Left kidney (tissue), 2 donors: ENCODE data around the gene NDUFV3. TPM values are rescaled to one million over a fixed set of nuclear protein-coding genes. Genes with fewer than 3 reads are reported as not detected.
"Not testable (repeated sequence)": the region's sequence is repeated elsewhere in the genome, so short reads cannot be mapped to it uniquely, and the experiment has no call there.

ENCODE experiments used
- DNase-seq: peaks from one replicate; pipeline ENCODE4 v3.0.0-alpha.2; 2013
- polyA plus RNA-seq: library from polyadenylated mRNA; unstranded; fragments of 120-200 nt; gene quantifications from one replicate; pipeline ENCODE4 v1.2.1, GENCODE V29; 2013; ENCODE audit not compliant: insufficient read length

NDUFV3 gene
- polyA plus RNA-seq, 1 donor: 44.1 TPM

DNA sequence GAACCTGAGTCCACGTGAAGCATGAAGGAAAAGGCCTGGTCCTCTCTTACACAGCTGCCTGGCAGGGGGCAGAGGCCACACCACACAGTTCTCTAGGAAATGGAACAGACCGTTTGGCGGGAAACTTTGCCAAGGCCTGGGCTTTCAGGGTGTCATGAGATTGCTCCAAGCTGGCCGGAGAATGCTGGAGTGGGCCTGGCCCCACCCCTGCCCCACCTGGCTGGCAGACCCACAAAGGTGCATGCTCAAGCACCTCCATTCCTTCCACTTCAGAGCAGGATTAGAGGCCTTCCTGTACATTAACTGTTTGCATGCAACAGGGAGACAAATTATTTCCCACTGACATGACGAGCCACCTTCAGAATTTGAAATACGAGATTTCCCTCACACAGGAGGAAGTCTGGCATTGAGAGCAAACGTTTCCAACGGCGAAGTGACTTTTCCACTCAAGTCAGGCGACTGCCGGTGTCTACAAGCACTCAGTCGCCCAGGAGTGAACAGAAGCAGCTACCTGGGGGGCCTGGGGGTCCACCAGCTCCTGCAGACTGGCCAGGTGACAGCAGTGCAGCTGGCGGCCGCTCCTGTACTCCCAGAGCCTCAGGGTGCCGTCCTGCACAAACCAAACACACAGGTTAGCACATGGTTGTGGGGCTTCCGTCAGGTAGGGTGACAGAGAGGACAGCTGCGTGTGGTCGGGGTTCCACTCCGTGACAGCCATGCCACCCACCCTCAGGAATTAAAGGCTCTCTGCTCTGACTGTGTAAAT lies 37.8 kb upstream of the NDUFV3 start:
- DNase-seq: no peak

- no peak for DNase-seq
Measured at GRCh38 chr21:42855937-42856335, 37.2 kb upstream of the NDUFV3 start.

DNA sequence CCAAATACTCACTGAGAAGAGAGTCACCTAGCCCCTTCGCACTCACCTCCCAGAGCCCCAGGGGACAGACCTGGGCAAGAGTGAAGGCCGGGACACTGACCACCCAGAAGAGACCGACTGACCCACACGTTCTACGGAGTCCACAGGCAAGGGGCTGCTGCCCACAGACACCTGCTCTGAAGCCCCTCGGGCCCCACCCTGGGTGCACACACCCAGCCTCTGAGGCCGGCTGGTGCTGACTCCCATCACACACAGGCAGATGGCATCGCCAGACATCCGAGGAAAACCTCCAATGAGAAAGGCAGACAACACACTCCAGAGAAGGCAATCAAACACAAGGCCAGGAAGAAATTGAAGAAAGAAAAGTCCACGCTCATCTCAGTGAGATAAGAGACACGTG lies 35.9 kb upstream of the NDUFV3 start:
- no peak for DNase-seq

DNA sequence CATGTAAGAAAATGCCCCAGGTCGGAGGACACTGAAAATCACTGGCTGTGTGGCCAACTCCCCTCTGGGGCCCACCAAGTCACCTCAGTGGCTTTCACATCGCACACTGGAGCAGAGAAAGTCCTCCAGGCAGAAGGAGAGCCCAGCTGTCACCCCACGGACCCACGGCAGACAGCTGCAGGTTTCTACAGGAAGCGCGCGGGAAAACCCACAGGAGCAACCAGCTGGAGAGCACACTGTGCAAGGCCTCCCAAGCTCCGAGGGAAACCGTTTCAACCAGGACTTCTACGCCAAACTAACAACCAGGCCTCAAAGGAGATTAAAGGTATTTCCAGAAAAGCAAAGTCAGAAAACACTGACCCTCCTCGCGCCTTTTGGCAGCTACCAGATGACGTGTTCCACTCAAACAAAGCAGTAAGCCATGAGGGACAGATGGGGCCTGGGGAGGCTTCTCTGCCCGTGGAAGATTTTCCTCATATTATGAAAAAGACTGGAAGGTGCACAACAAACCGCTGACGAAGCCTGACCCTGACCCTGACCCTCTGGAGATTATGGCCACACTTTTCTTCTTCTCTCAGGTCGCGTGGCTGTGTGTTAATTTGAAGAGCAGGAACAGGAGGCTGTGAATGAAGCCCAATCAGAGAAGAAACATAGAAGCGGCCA lies 34.8 kb upstream of the NDUFV3 start:
- DNase-seq: no peak

DNA sequence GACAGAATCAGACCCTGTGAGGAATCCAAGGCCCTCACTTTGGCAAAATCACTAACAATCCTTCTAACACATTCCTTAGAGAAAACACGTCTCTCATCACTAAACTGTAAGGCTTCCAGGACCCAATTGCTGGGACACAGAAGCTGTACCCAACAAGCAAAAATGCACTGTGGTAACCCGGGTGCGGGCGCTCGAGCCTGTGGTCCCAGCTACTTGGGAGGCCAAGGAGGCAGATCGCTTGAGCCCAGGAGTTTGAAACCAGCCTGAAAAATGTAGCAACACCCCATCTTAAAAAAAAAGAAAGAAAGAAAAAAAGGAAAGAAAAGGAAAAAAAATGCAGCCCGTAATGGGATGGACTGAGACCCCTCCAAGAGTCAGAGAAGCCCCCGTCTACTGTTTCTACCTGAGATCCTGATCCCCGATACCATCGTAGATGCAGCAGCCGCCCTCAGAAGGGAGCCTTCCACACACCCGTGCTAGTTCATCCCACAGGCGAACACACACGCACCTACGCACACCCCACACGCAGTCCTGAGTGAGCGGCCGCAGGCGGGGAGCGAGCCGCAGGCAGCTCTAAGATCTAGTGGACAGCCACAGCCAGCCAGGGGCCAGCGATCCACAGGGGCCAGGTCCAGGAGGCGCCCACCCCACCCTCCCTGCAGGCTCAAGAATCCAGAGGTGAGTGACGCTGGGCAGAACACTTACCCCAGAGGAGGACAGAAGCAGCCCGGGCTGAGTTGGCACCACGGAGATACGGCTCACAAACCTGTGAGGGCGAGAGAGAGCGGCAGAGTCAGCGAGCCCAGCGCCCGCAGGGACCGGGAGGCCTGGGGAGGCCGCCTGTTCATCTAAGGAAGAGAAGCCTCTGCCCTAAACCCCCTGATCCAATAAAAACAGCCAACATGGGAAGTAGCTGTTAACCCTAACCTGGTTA lies 33.9 kb upstream of the NDUFV3 start:
- DNase-seq: no peak

- DNase-seq: no peak
Measured at GRCh38 chr21:42859891-42860230, 33.2 kb upstream of the NDUFV3 start.

GRCh38 chr21:42860345-42860744 lies 32.8 kb upstream of the NDUFV3 start:
- DNase-seq: no peak

- DNase-seq: no peak
Measured at GRCh38 chr21:42861311-42861847, 31.7 kb upstream of the NDUFV3 start.

DNA sequence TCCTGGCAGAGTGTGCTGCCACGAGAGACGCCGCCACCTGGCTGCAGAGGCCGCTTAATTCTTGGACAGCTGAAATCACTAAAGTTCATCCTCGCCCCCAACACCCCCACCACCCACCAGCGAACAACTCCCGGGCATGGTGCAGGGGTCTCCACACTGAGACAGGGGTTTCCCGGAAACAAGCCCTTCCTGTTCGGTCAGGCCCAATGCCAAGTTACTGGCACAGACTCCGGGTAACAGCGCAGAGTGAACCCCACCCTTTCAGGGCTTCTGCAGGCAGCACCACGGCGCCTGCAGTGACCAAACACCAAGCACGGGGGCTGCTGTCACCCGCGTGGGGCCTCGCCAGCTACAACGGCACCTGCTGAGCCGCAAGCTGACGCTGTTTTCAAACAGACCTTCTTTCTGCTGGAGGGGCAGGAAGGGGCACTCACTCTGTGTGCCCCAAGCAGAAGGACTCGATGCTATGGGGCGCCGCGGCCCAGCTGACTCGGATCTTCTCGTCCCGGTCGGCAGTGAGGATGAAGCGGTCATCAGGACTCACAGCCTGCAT lies 31.2 kb upstream of the NDUFV3 start:
- DNase-seq: no peak

GRCh38 chr21:42862774-42863503 lies 30.2 kb upstream of the NDUFV3 start:
- no peak for DNase-seq

DNA sequence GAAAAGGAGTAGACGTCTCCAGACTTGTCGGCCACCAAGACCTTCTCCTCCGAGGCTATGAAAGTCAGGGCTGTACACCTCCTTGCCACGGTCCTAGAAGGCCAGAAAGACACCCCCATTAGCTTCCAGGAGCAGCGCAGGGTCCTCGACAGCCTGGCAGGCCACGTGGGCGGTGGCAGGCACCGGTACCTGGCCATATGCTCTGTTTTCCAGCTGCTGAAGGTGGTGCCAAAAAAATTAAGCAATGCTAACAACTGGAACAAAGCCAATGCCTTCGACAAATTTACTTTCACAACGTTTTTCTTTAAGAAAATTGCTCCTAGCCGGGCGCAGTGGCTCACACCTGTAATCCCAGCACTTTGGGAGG lies 29.6 kb upstream of the NDUFV3 start:
- DNase-seq: no peak

DNA sequence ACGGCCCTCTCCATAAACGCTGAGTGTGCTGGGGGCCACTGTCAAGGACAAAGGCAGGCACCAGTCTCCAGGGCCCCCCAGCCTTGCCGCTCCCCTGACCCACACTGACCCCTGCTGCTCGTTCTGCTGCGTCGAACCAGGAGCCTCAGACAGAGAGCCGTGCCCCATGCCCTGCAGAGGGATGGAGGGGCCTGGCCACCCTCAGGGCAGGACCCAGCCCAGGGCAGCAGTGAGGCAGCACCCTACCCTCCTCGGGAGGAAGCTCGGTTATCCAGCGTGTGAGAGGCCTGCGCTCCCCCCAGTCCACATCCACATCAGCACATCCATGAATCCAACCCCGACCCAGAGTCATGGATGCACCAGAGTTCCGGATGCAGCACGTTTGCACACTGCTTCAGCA lies 28.8 kb upstream of the NDUFV3 start:
- no peak for DNase-seq

DNA sequence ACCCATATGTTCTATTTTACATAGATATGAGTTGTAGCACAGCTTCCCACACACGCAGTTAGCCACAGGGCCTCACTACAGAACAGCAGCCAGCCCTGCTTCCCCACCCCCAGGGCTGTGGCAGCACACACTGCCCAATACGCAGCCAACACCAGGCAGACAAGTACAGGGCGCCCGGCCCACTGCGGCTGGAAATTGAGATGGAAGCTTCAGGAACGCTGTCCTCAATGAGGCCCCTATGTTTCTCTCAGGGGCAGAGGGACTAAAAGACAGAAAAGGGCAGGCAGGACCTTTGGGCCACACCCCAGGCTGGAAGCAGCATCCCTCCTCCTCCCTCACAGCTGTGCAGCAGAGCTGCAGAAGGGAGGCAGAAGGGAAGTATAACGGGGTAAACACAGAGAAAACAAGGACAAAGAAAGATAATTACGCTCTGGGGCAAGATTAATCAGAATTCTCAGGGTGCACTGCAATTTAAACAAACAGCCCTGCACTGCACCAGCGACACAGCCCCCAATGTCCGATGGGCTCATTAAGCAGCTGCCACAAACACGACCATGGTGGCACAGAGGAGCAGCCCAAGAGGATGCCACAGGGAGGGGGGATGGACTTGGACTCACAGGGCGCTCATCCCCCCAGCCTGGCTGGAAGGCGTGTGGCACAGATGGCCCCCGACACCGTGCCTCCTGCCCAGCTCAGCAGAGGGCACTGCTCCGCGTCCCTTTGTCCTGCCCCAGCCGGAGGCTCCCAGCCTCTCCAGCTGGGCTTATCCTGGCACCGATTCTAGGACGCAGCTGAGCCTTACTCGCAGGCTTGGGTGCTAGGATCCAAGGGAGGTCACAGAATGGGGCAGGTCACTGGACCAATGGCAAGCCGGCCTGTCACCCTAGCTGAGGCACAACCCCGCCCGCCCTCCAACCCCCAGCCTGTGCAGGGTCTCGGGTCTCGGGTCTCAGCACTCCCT lies 28.0 kb upstream of the NDUFV3 start:
- no peak for DNase-seq

GRCh38 chr21:42865776-42866160 lies 27.3 kb upstream of the NDUFV3 start:
- no peak for DNase-seq

DNA sequence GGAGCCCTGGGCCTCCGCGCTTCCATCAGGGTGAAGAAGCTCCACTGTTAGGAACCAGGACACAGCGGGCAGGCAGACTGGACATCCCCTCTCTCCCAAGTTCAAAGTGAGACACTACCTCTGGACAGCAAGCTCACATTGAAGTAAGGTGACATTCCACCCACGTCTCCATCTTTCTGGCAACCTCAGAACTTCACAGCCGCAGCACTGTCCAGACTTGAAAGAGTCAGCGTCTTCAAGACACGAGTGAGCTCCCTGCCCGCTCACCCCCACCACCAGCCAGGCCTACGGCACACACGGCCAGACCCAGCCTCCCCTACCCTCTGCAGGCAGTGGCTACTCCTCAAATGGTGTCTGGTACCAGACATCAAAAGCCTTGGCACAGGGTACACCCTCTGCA lies 24.9 kb upstream of the NDUFV3 start:
- DNase-seq: no peak

- no peak for DNase-seq
Measured at GRCh38 chr21:42873096-42873495, 20.0 kb upstream of the NDUFV3 start.

- not testable (repeated sequence) for DNase-seq
Measured at GRCh38 chr21:42875811-42876210, 17.3 kb upstream of the NDUFV3 start.

DNA sequence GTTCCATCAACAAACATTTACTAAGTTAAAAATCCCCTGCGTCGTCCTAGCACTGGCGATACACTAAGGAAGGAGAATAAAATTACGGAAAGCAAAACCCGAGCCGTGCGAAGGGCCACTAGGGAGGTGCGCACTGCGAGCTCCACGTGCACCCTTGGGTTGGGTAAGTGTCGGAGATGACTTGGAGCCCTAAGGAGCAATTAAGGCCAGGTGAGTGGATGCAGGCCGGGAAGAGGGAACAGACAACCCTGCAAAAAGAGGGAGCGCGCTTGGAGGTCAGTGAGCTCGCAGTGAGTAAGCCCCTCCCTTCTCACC lies 14.5 kb upstream of the NDUFV3 start:
- no peak for DNase-seq

- peak; percentile 98 for DNase-seq
Measured at GRCh38 chr21:42878993-42879787, 13.9 kb upstream of the NDUFV3 start, which contains the start of gene WDR4. TSS of gene WDR4 (minus strand) at chr21:42879539. CDS start at chr21:42879495, 44 bp downstream.

DNA sequence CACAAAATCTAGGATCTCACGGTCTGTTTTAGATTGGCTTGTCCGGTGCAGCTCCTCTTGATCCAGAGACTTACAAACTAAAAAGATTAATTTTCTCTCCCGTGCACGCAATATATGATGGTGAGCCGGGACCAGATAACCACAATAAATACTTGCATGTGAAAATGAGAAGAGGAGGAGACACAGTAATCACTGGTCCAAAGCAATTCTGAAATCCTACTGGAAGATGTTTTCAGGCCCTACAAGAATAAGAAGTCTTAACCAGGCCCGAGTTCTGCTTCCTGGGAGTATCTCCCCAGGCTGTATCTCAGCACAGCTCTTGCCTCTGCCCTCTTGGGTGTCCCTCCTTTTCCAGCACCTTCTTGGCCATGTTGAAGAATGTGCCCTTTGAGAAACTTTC lies 12.8 kb upstream of the NDUFV3 start:
- DNase-seq: no peak
